ENCODE measurements around the gene PRKN.

- TF ChIP-seq EZH2 (IDR thresholded peaks at IDR 0.05; ENCODE audit: insufficient read depth, poor library complexity, severe bottlenecking) (no peak), EZH2phosphoT487 (IDR thresholded peaks at IDR 0.05; ENCODE audit: insufficient read depth, low read depth) (no peak)
These were observed 26.0 kb downstream of the PRKN start for GRCh38 chr6:162701551-162701950.
